GM19438 (cell line): Measurements from ENCODE around the gene MICALL1.

Experiments
- ATAC-seq: cut with Tn5 transposase; IDR thresholded peaks from one replicate; pipeline ENCODE4 v1.9.1; 2021; ENCODE audit warnings: low read depth; ENCODE audit not compliant: unreplicated experiment

MICALL1 gene

DNA sequence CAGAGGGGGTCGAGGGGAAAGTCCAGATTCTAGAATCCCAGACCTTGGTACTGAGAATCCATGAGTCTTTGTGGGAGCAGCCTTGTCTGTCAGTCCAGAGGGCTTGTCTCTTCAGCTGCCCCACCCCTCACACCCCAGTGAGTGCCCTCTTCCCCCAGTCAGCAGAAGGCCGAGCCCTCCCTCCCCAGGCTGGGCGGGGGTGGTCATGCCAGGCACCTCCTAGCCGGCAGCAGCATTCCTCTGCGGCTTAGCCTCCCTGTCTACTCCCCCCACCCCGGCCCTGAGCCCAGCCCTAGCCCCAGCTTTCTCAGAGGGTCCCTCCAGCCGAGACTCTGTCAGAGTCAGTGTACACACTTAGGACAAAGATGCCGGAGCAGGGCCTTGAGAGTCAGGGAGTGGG lies 73.7 kb downstream of the MICALL1 start:
- no peak for ATAC-seq

- ATAC-seq, result no peak
Observed at GRCh38 chr22:37981282-37982011, 75.3 kb downstream of the MICALL1 start.

- ATAC-seq, result no peak
Observed at GRCh38 chr22:37982151-37982785, 76.2 kb downstream of the MICALL1 start.

GRCh38 chr22:37982938-37983859 lies 77.1 kb downstream of the MICALL1 start:
- no peak for ATAC-seq

- ATAC-seq, result no peak
Observed at GRCh38 chr22:37983860-37984791, 78.0 kb downstream of the MICALL1 start, which contains the start of gene SOX10. SOX10 (minus strand) TSS chr22:37984555; CDS start chr22:37983784, 771 bp downstream.

GRCh38 chr22:37985050-37985585 lies 79.0 kb downstream of the MICALL1 start:
- no peak for ATAC-seq

DNA sequence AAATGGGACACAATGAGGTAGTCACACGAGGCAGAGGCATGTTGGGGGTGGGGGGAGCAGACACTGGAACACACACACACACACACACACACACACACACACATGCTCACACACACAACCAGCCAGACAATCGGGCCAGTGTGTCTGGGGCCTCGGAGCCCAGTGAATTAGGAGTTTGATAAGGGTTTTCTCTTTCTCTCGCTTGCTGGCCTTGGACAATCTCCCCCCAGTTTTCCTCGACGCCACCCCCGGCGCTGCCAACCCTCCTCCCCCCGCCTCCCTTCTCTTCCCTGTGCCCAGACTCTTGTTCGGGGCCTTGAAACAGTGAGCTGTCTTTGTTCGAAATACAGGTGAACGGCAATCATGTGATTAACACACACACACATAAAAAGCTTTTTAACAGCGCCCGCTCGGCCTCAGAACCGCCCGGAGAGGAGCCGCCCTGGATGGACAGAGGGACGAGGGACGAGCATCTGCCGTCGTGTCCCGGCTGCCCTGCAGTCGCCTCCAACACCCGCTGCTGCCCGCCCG lies 79.7 kb downstream of the MICALL1 start:
- no peak for ATAC-seq

DNA sequence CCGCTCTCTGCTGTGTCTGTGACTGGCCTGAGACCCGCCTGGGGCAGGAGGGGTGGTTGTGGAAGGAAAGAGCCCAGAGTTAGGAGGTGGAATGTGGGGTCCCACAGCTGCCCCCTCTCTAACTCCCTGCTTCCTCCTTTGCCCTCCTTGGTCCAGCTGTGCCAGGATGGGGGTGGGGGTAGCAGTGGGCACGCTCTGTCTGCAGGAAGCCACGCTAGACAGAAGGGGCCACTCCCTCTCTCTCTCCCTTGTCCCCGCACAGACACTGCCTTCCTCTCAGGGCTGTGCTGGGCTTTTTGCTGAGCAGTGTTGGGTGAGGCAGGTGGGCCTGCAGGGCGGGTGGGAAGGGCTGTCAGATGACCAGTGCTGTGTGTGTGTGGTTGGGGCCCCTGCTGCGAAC lies 80.3 kb downstream of the MICALL1 start:
- no peak for ATAC-seq

DNA sequence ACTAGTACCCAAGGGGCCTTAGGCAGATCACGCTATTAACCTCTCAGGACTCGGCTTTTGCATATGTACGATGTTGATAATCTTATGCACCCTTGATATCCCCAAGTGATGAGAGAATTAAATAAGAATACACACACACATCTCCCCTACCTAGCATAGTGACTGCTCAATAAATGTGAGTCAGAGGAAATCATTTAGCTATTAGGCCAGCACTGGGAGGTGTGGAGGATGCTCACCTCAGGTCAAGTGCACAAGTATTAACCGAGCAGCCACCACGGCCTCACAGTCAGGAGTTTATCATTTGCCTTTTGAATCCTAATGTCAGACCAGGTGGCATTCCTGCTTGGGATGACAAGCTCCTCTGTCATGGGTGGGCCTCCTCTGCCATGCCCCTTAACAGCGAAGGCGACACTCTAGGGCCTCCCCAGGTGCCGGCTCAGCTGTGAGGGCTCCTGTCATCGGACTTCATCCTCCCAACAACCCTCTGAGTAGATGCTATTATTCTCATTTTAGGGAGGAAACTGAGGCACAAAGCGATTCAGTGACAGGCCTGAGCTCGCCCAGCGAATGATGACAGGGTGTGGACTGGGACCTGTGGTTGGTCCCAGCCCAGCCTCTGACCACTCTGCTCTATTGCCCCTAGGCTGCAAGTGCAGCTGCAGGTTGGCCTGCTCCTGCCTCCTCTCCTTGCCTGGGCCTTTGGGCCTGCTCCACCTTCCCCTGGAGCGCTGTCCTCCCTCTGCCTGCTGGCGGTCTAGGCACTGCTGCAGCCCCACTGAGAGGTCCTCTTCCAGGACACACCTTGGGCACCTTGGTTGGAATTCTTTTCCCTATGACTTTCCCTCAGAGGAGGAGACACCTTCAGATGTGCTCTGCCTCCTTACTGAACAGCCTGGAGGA lies 83.3 kb downstream of the MICALL1 start:
- ATAC-seq, result no peak

DNA sequence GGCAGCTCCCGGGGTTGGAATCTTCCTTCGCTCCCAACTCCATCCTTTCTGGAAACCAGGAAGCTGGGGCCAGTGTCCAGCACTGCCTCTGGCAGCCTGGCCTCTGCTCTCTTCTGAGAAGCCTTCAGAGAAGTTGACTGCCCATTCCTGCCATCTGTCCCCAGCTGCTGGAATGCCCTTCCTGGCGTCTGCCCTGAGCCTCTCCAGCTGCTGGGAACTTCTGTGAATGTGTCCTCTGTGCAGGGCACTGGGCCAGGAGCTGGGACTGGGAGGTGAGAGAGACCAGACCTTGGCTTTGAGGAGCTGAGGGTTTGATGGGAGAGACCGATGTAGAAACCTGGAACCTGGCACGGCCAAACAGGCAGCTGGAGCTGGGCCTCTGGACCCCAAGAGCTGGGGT lies 84.2 kb downstream of the MICALL1 start:
- ATAC-seq, result no peak

DNA sequence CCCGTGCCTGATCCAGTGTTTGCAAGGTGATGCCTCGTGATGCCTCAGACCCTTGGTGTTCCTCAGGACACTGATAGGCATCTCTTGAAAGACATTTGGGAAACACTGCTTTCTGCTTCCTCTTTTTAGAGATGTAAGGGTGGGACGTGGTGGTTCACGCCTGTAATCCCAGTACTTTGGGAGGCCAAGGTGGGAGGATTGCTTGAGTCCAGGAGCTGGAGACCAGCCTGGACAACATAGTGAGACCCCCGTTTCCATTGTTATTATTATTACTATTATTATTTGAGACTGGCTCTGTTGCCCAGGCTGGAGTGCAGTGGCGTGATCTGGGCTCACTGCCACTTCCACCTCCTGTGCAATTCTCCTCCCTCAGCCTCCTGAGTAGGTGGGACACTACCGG lies 84.8 kb downstream of the MICALL1 start:
- no peak for ATAC-seq

- ATAC-seq, result no peak
Observed at GRCh38 chr22:37991731-37992442, 85.8 kb downstream of the MICALL1 start.
